ENCODE measurements around the gene GP1BA. TPM values are rescaled to one million over a fixed set of nuclear protein-coding genes. Genes with fewer than 3 reads are reported as not detected.

Gene GP1BA
- total and polyA plus RNA-seq, 2 of the 8 experiments (the other 6 are each of a cell fraction or from before 2014, with no cell fraction given), result not detected

GRCh38 chr17:4897785-4898184, 34.3 kb upstream of the GP1BA start:
- Histone ChIP-seq H3K36me3 (ENCODE audit: control insufficient read depth in 2 of 4, insufficient read depth in 4 of 4, low read length in 3 of 4) (peaks cover 4 to 19% (median 16%) of the 10 kb centered on the region in 4 experiments; a peak in 7 of 8 replicates), H3K9ac (replicated peaks in 1 of 4; ENCODE audit: extremely low read depth in 1 of 4, low read depth in 3 of 4, low read length in 3 of 4) (no peak overlapping the region; a peak in 1 of 7 replicates), H4K5ac (ENCODE audit: insufficient read length, low read depth, low read length) (no peak overlapping the region), H3K18ac (ENCODE audit: extremely low read depth, low read length) (no peak overlapping the region), H3K9me3 (ENCODE audit: insufficient read depth in 2 of 2, low read depth in 1 of 2, low read length in 1 of 2) (no peaks in the 10 kb centered on the region), H2BK12ac (ENCODE audit: low read depth, low read length) (no peak overlapping the region), H2BK15ac (ENCODE audit: low read length) (no peak overlapping the region), H3K4me2 (ENCODE audit: insufficient read depth in 1 of 2, low read depth in 2 of 2, low read length in 2 of 2) (no peak overlapping the region), H3K14ac (ENCODE audit: insufficient read length) (no peak overlapping the region), H3K4me3 (ENCODE audit: extremely low read depth in 1 of 4, insufficient read depth in 2 of 4, low read depth in 3 of 4, low read length in 4 of 4) (no peak overlapping the region), H3K56ac (replicated peaks; ENCODE audit: insufficient read length, low read depth, low read length) (no peak overlapping the region), H2AK5ac (ENCODE audit: low read depth, low read length) (no peak overlapping the region), H3K79me1 (ENCODE audit: low read depth, low read length) (no peaks in the 10 kb centered on the region; the same call in 1 of the 2 replicates), H3K4me1 (replicated peaks in 1 of 4; ENCODE audit: control insufficient read depth in 3 of 4, insufficient read depth in 4 of 4, low read length in 3 of 4) (peaks cover 0 to 9% (median 3%) of the 10 kb centered on the region in 4 experiments; a peak in 5 of 7 replicates), H2BK5ac (ENCODE audit: low read depth, low read length) (no peak overlapping the region; the same call in 1 of the 2 replicates), H3K27ac (ENCODE audit: low read depth, low read length) (no peak overlapping the region), H4K20me1 (replicated peaks in 1 of 2; ENCODE audit: control insufficient read depth in 1 of 2, insufficient read depth in 2 of 2, low read length in 2 of 2) (peaks cover 0 to 10% of the 10 kb centered on the region in 2 experiments), H4K8ac (ENCODE audit: extremely low read depth, insufficient read depth, low read length) (no peak overlapping the region), H2BK120ac (replicated peaks; ENCODE audit: low read depth, low read length) (no peak overlapping the region), H3K23me2 (ENCODE audit: low read depth, low read length) (peaks cover 3% of the 10 kb centered on the region; the same call in 1 of the 2 replicates), H4K91ac (replicated peaks; ENCODE audit: insufficient read length, low read length) (no peak overlapping the region), H3K79me2 (ENCODE audit: control insufficient read depth in 1 of 2, insufficient read depth in 2 of 2, low read length in 2 of 2) (no peaks in the 10 kb centered on the region), H2BK20ac (ENCODE audit: low read length) (no peak overlapping the region), H3K27me3 (replicated peaks in 1 of 4; ENCODE audit: control insufficient read depth in 3 of 4, extremely low read depth in 1 of 4, insufficient read depth in 3 of 4, low read length in 3 of 4) (0 out of 7 replicates have a peak, but pooled peaks cover 0 to 2% (median 0%) of the 10 kb centered on the region in 4 experiments), H3K4ac (replicated peaks; ENCODE audit: insufficient read length, low read depth, low read length) (no peak overlapping the region), H3K23ac (ENCODE audit: insufficient read length) (no peak overlapping the region), H2AFZ (ENCODE audit: low read length) (no peak overlapping the region)
- POLR2A ChIA-PET (ENCODE audit: partially characterized antibody), result interaction anchor here (2.1 to 6.4 kb wide), 2 partner anchors 40 to 108 kb away, joined by 5 to 49 read pairs; partner anchors contain the start of genes RNF167 and SLC25A11
- CTCF ChIA-PET (ENCODE audit: partially characterized antibody), result interaction anchor here (0.6 to 3.0 kb wide), 2 partner anchors 16 to 62 kb away, joined by 3 to 14 read pairs; no protein-coding TSS in a partner anchor
- FAIRE-seq (no peak), DNase-seq (ENCODE audit: low read depth in 1 of 2, low spot score in 2 of 2) (no peak)
- WGBS, 2 experiments (ENCODE audit: extremely low coverage in 1 of 2, insufficient coverage in 1 of 2, insufficient read length in 1 of 2, insufficient replicate concordance in 2 of 2, low coverage in 1 of 2, low lambda C conversion rate in 2 of 2, missing lambda C conversion rate in 1 of 2), result 70% methylated on average over 3 of the region's 5 CpGs; no CpG with 5 or more reads in 1 of the 2 experiments
- no peak for TF ChIP-seq E2F6 (IDR thresholded peaks at IDR 0.05)
- no peak for TF ChIP-seq HDAC2 (IDR thresholded peaks at IDR 0.05; ENCODE audit: borderline replicate concordance in 1 of 2, low read depth in 2 of 2, low read length in 2 of 2)
- TF ChIP-seq NANOG (IDR thresholded peaks at IDR 0.05; ENCODE audit: insufficient read depth, low read depth, low read length, poor library complexity, severe bottlenecking), result no peak
- TF ChIP-seq NRF1 (IDR thresholded peaks at IDR 0.05; ENCODE audit: low read depth, low read length), result no peak
